HG02763 (cell line): ENCODE results near the gene ASIC4.

Experiments used
- ATAC-seq: cut with Tn5 transposase; IDR thresholded peaks from one replicate; pipeline ENCODE4 v1.9.1; 2021; ENCODE audit warnings: mild to moderate bottlenecking, moderate library complexity; ENCODE audit not compliant: unreplicated experiment

The ASIC4 gene

DNA sequence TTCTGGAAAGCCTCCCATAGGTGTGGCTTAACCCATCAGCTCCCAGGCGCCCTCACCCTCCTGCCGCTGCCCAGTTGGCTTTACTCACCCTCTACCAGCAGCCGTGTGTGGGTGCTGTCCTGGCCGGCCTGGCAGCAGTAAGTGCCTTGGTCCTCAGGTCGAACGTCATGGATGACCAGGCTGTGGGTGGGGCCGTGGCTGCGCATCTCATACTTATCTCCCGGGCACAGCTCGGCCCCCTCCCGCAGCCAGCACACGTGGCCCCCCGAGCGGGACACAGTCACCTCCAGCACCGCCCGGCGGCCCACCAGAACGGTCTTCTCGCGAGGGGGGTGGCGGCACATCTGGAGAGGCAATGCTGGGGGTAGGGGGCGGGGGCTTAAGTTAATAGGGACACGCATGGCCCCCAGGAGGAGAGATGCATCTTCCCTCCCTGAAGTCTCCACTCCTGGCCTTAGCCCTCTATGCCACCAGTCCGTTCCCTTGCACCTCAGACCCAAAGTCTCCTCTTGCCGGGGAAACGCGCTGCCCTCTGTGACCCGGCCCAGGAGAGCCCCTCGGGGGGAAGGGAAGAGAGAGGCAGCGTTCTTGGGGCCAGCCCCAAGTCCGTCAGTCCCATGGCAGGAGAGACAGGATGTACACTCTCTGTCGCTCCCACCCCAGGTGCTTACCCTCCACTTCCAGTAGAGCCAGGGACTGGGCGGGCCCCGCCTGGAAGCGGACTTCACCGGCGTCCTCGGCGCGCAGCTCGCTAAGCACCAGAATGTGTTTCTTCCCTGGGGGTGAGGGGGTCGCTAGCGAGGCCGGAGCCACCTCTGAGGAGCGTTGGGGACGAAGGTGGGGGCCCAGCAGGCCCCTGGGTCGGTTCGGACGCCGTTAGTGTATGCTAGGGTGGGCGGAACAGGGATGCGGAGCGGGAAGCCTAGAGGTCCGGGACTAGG, 37.4 kb downstream of the ASIC4 start:
- peak; percentile 18 for ATAC-seq

DNA sequence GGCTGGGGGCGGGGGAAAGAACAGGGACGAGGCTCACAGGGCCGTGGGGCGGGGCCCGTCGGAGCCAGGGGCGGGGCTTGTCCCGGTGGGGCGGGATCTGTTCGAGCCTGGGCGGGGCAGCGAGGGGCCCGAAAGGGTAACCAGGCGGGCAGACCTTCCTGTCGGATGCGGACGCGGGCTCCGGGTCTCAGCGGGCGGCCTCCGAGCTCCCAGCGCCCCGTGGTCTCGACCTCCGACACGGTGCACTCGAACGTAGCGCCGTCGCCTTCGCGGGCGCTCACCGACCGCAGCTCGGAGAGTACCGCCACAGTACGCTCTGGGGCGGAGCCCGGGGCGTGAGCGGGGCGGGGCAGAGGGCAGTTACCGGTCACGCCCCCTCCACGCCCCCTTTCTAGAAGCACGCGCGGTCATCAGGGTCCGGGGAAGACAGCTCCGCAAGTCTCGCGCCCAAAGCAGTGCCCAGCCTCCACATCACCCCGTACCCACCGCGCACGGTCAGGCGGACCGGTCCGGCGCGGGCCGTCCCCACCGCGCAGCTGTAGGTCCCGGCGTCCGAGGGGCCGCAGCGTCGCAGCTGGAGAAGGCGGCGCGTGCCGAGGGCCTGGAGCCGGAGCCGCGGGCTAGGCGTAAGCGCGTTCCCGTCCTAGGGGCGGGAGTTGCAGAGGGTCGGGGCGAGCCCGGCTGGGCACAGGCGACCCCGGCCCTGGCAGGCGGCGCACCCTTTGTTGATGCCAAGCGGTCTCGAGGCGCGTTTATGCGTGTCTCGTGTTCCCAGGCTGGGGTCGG, 38.3 kb downstream of the ASIC4 start:
- peak; percentile 82 for ATAC-seq

DNA sequence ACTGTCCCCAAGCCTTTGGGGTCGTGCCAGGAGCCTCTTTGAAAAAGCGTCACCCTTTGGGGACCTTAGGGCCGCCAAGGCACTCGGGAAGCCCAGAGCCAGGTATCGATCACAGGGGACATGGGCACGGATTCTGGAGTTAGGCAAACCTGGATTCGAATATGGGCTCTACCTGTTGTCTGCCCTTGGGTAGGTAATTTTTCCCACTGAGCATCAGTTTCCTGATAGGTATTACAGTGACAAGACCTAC, 38.8 kb downstream of the ASIC4 start:
- no peak for ATAC-seq

DNA sequence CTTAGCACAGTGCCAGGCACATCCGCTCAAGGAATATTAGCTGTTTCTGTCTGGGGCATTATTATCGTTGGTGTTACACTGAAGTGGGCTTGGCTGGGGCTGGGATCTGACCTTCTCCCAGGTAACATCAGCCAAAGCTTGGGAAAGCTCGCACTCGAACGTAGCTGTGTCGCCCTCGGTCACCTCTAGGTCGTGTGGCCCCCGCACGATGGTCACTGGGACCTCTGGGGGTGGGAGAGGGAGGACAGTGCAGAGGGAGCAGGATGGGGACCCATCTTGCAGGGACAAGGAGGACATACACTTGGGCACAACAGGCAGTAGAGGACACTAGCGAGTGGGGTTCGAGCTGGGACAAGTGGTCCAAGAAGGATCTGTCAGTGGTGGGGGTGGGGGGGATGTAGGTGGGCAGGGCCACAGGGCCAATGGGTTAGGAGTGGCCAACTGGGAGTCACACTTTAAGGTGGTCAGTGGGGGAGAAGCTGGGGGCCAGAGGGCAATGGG, 39.2 kb downstream of the ASIC4 start:
- no peak for ATAC-seq

DNA sequence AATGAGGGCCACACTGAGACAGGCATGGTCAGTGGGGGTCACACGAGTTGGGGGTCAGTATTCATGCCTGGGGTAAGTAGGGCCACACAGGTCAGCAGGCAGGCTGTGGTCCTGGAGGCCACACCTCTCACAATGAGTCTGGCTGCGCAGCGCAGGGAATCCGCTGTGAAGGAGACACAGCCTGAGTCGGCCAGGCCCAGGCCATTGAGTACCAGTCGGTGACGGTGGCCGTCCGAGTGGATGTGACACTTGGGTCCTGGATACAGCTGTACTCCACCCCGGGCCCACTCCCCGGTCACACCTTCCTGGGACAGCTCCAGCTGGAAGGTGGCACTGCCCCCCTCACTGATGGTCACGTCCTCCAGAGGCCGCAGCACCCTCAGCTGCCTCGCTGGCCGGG, 40.1 kb downstream of the ASIC4 start:
- no peak for ATAC-seq

DNA sequence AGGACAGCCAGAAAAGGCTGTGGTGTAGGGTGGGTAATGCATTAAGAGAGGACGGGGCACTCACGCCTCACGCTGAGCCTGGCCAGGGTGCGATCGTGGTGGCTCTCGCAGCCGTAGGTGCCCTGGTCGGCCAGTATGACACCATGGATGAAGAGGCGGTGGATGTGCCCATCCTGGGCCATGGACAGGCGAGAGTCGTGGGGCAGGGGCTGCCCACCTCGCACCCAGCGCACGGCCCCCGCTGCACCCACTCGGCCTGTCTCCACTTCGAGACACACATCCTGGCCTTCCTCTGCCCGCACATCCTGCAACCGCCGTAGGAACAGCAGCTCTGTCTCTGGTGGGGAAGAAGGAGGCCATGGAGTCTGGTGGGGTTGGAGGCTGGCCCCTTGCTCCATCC, 41.7 kb downstream of the ASIC4 start:
- ATAC-seq = no peak

DNA sequence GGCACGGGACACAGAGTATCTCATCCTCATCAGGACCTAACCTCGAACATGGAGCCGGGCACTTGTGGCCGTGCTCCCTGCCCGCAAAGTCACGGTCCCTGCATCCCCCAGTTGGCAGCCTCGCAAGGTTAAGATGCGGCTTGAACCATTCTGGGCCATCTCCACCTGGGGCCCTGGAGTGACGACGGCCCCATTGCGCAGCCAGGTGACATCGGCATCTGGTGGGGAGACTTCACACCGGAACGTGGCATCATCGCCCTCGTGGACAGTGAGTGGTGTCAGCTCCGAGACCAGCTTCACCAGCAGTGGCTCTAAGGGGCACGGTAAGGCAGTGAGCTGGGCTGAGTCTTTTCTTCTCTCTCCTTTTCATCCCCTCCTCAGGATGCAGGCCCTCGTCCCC, 42.1 kb downstream of the ASIC4 start:
- ATAC-seq = no peak

DNA sequence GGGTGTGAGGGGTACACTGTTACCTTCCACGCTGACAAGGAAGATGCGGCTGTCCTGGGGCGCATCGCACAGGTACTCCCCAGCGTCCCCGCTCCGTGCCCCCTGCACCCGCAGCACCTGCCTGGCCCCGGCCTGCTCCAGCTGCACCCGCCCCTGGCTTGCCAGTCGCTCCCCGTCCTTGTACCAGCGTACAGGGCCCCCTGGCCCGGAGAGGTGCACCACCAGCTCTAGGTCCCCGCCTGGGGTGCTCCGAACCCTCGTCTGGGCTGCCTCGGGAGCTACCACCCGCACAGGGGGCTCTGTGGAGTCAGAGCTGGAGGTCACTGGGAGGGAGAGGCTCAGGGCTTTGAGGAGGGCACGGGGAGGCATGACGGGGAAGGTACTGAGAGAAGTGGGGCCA, 43.0 kb downstream of the ASIC4 start:
- ATAC-seq = no peak

DNA sequence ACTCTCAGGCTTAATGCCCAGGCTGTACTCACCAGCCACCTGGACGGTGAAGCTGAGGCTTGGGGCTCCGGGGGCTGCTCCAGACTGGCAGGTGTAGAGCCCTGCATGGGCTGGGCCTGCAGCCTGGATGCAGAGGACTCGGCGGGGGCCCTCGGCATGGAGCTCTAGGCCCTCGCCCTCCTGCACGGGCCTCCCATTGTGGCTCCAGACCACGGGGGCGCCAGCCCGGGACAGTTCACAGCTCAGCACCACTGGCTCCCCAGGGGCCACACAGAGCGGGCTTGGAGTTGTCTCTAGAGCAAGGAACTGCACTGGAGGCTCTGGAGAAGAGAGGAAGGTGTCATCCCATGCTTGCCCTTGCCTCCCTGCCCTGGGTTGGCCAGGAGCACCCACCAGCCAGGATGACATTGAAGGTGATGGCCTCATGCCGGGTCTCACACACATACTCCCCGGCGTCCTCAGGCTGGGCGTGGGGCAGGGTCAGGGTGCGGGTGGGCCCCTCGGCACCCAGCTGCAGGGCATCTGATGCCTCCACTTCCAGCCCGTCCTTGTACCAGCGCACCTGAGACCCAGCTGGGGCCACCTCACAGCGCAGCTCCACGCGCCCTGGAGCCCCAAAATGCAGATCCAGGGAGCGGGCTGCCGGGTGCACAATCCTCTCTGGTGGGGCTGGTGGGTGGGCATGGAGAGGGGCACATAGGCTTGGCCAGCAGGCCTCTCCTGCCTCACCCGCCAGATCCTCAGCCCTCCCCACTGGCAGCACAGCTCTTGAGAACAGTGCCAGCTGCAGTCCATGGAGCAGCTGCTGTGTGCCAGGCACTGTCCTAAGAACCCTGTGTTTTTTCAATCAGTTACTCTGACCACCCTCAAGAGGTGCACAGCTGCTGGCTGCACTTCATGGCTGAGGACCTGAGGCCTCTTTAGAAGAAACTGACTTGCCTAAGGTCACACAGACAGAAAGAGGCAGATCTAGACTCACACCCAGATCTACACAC, 43.8 kb downstream of the ASIC4 start:
- no peak for ATAC-seq

DNA sequence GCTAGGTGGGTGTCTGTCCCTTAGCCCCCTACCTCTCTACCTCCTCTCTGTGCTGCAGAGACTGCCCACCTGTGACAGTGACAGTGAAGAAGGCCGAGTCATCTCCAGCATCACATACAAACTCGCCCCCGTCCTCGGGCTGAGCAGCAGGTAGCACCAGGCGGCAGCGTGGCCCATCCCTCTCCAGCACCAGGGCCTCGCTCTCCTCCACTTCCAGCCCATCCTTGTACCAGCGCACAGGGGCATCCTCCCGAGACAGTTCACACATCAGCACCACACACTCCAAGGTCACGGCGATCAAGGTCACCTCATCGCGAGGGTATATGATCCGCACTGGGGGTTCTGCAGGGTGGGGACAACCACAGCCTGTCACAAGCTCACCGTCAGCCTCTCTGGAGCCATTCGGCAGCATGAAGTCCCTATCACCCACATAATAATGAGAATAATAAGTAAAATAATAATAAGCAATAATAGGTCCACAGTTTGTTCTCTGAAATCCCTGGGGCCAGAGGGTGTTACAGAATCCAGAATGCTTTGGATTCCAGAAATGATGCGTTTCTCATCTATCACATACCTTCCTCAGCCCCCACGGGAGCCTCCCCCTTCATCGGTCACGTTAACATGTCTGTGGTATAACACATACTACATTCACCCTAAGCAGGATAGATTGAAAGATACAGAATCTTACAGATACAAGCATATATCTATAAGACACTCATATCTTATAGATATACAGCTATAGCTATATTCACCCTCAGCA, 45.1 kb downstream of the ASIC4 start:
- ATAC-seq = no peak

DNA sequence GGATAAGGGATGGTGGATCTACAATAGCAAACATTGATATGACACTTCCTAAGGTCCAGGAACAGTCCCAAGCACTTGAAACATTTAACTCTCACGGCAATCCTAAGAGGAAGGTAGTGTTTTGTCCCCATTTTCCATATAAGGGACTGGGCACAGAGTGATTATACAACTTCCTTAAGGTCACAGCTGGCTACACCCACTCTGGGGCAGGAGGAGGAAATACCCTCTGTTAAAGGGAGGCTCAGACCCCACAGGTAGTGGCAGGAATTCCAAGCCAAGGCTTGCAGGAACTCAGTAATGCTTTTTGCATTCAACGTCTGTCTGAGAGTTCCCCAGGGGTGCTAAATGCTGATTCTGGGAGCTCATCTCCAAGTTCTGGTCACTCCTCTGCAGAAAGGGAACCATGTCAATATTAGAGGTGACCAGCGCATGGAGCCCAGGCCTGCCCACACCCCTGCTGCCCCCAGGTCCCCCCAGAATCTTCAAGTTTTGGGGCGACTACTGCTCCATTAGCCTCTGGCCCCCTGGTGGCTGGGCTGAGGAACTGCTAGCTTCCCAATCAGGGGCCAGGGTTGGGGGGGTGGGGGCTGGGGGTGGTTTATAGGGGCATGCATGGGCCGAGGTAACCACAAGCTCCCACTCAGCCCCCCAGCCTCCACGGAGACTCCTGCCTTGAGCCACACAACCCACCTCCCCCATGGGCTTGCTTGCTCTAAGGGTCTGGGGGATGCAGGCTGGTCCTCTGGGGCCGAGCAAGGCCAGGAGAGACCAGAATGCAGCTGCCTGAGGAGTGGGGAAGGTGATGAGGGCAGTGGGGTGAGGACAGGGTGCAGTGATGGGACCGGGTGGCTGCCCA, 46.0 kb downstream of the ASIC4 start:
- ATAC-seq = no peak

DNA sequence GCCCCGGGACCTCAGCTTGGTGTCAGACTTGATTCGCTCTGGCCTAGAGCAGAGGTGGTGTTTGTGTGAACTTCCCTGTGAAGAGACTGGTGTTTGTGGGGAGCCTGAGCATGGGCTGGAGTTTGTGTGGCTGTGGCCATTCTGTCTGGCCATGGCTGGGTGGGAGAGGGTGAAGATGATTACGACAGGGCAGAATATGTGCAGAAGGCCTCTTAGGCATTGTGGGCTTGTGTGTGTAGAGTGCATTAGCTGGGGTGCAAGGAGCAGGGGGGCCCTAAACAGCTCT, 46.6 kb downstream of the ASIC4 start:
- ATAC-seq = no peak

DNA sequence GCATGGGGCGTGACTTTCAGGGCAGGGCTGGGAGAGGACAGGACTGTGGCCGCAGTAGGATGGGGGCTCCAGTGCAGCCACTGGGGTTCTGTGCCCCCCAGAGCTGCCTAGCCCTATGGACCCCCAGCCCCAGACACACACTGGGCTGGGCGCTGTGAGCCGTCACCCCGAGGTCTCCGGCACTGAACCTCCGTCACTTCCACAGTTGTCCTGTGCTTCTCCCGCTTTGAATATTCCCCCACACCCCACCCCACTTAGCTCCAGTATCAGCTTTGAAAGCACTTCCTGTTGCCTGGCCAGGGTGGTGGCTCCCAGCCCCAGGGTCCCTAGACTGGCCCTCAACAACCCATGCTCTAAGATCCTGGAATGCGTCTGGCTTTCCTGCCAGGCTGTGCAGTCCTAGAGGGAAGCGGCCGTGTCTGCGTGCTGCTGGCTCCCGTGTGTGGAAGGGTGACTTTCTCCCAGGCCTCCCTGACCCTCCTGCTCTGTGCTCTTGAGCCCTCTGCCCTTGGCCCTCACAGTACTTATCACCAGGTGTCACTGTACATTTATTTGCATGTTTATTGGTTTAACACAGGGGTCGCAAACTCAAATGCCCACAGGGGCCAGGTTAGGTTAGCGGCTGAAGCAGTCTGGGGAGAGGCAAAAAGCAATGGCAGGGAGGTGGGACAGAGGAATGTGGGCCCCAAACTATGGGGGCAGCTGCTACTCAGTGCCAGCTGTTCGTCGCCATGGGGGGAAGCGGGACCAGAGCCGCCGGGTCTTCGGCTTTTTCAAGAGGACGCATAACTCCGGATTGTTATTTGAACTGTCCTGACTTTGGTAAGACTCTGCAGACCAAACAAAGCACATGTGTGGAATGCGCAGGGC, 47.1 kb downstream of the ASIC4 start:
- no peak for ATAC-seq

DNA sequence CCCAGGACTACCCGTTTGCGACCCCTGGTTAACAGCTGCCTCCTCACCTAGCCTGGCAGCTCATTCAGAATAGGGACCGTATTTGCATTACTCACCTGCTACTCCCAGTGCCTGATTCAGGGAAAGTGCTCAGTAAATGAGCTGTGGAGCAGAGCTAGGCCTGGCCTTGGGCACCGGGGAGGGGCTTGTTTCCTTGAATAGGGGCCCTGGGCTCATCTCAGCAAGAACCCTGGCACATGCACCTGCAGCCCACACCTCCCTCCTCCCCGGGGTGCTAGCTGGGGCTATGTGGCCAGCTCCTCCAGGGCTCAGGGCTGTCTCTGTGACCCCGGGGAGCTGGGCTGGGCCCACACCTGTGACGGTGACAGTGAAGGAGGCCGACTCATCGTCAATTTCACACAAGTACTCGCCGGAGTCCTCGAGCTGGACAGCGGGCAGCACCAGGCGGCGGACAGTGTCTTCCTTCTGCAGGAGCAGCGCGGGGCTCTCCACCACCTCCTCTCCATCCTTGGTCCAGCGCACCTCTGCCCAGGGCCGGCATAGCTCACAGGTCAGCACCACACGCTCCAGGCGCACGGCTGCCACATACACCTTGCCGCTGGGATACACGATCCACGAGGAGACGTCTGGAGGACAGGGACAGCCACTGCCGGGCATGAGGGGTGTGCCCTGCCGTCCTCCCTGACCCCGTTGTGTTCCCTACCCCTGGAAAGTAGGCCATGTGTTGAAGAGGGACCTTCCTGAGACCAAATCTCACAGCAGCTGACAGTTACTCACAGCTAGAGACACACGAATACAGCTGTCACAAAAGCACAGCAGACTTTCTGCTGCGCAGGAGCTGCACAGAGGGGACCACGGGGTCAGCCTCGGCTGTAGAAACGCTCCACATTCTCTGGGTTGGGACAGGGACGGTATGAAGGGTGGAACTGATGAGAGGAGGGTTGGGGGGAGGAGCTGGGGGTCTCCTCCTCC, 48.1 kb downstream of the ASIC4 start:
- ATAC-seq = no peak

DNA sequence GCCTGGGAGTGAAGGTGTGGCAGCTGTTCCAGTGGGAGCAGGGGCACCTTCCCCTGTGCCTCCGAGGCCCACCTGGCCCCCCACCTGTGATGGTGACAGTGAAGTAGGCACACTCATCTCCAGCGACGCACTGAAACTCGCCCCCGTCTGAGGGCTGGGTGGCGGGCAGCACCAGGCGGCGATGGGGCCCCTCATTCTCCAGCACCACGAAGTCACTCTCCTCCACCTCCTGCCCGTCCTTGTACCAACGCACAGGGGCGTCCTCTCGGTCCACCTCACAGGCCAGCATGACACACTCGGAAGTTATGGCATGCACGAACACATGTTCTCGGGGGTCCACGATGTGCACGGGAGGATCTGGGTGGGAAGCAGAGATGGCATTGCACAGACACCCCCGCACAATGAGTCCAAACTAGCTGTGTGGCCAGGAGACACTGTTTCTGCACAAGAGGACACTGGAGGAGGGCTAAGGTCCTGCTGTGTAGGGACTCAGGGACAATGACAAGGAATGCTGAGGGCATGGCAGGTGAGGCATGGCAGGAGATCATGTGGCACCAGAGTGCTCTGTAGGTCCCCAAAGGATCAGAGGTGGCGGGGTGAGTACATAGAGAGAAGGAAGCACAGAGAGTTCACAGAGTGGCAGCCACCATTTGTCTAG, 49.1 kb downstream of the ASIC4 start:
- ATAC-seq = no peak

DNA sequence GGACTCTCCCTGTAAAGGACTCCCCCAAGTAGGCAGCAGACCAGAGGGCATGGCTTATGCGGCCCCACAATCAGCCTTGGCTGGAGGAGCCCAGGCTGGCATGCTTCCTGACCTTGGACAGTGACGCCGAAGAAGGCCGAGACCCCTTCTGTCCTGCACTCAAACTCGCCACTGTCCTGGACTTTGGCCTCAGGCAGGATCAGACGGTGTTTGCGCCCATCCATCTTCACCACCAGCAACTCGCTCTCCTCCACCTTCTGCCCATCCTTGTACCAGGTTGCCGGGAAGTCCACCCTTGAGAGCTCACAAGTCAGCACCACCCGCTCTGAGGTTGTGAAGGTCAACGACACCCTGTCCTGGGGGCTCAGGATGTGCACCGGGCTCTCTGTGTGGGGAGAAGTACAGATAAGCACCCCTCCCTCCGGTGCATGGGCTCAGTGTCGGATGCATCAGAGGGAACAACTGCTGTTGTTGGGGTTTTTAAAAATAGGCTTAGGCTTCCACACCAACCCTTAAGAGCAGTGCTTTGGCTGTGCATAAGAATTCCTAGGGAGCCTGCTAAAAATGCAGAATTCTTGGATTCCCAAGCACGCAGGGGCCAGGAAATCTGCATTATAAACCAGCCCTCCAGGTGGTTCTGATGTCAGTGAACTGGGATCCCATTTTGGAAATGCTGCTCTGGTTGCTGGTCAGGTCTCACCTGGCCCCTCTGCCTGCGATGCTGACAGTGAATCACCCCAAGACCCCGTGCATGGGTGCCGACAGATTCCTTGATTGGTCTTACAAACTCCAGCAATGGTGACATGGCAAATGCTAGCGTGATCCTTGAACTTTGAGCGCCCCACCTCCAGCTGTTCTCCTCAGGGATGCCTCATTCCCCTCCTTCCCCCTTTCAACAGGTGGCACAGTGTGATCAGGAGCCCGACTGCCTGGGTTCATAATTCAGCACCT, 51.1 kb downstream of the ASIC4 start:
- no peak for ATAC-seq
